ENCODE data around the gene GTF2H1.

DNA sequence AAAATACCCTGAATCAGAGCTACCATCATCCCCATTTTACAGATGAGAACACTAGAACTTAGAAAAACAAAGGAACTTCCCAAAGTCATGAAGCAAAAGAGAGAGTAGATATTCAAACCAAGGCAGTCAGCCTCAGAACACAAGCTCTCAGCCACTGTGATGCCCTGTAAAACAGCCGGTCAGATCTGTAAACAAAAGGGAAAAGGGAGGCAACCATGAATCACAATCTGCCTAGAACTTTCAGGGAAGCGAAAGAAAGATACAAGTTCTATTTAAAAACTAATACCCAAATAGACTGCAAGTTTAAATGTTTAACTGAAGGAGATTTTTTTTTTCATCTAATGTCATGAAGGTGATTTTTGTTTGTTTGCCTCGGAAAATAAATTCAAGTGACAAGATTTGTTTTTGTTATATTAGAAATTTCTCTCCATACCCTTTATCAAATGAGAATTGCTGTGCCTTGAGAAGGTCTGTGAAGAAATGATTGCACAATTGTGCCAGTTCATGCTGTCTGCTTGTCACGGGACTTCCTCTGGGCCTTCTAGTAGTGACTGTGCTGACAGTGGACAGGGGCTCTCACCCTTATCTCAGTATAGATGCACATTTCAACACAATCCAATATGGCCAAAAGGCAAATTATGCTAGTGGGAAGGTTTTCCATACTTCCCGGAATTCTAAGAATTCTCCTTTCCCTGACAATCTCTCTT lies 44.6 kb upstream of the GTF2H1 start:
- no peak for TF ChIP-seq POLR2AphosphoS5 (IDR thresholded peaks at IDR 0.05; ENCODE audit: borderline replicate concordance, low read depth, low read length)
- no peak for TF ChIP-seq EZH2 (IDR thresholded peaks at IDR 0.05)

Measured in SK-N-MC (cell line).